SK-N-SH treated with all-trans-retinoic acid at 6 μM for 48 hours (cell line): ENCODE data around the gene UBXN2A.

Experiments
- ATAC-seq: fragments of 200-7000 bp; cut with Tn5 transposase; 3 replicates; pipeline ENCODE4 v1.9.1; 2020; ENCODE audit warnings: mild to moderate bottlenecking, moderate library complexity
- ARNTL ChIP-seq: fragments of 450-650 bp; formaldehyde crosslinking; IDR thresholded peaks from 2 replicates; pipeline ENCODE4 v1.5.0; 2020; ENCODE audit warnings: low read depth, mild to moderate bottlenecking, moderate library complexity, borderline replicate concordance
- BACH2 ChIP-seq: fragments of 250-450 bp; sonication (Bioruptor Pico); IDR thresholded peaks from 2 replicates; pipeline ENCODE4 v1.9.0; 2021; ENCODE audit warnings: mild to moderate bottlenecking, borderline replicate concordance
- CREB5 ChIP-seq: fragments of 250-450 bp; sonication (Bioruptor Pico); IDR thresholded peaks from 2 replicates; pipeline ENCODE4 v1.5.1; 2020; ENCODE audit warnings: low read depth, mild to moderate bottlenecking, moderate library complexity
- CSDC2 ChIP-seq: fragments of 250-450 bp; sonication (Bioruptor Pico); IDR thresholded peaks from 2 replicates; pipeline ENCODE4 v1.5.0; 2020; ENCODE audit warnings: mild to moderate bottlenecking, moderate library complexity
- ESRRG ChIP-seq: fragments of 250-450 bp; sonication (Bioruptor Pico); IDR thresholded peaks from 2 replicates; pipeline ENCODE4 v1.6.1; 2021; ENCODE audit warnings: mild to moderate bottlenecking
- ISL1 ChIP-seq: fragments of 250-450 bp; sonication (Bioruptor Pico); IDR thresholded peaks from 2 replicates; pipeline ENCODE4 v2.1.2; 2022; ENCODE audit warnings: mild to moderate bottlenecking, moderate library complexity
- OSR1 ChIP-seq: fragments of 250-450 bp; sonication (Bioruptor Pico); IDR thresholded peaks from 2 replicates; pipeline ENCODE4 v1.8.0; 2022; ENCODE audit warnings: moderate library complexity, mild to moderate bottlenecking, inconsistent platforms
- PATZ1 ChIP-seq: fragments of 250-450 bp; sonication (Bioruptor Pico); IDR thresholded peaks from 2 replicates; pipeline ENCODE4 v1.8.0; 2020; ENCODE audit warnings: mild to moderate bottlenecking, moderate library complexity, borderline replicate concordance
- POU6F1 ChIP-seq: fragments of 250-450 bp; sonication (Bioruptor Pico); IDR thresholded peaks from 2 replicates; pipeline ENCODE4 v1.8.0; 2021; ENCODE audit warnings: low read depth, mild to moderate bottlenecking, moderate library complexity, borderline replicate concordance
- PPARA ChIP-seq: fragments of 250-450 bp; sonication (Bioruptor Pico); IDR thresholded peaks from 2 replicates; pipeline ENCODE4 v1.5.0; 2020; ENCODE audit warnings: mild to moderate bottlenecking, borderline replicate concordance
- SNAI2 ChIP-seq: fragments of 250-450 bp; sonication (Bioruptor Pico); IDR thresholded peaks from 2 replicates; pipeline ENCODE4 v1.5.0; 2020; ENCODE audit warnings: mild to moderate bottlenecking, moderate library complexity
- TCF4 ChIP-seq: fragments of 250-450 bp; sonication (Bioruptor Pico); IDR thresholded peaks from 2 replicates; pipeline ENCODE4 v1.8.0; 2021; ENCODE audit warnings: mild to moderate bottlenecking, moderate library complexity, borderline replicate concordance
- TOX ChIP-seq: fragments of 250-450 bp; sonication (Bioruptor Pico); IDR thresholded peaks from 2 replicates; pipeline ENCODE4 v1.8.0; 2021; ENCODE audit warnings: mild to moderate bottlenecking, moderate library complexity, borderline replicate concordance
- ZC3H10 ChIP-seq: fragments of 250-450 bp; sonication (Bioruptor Pico); IDR thresholded peaks from 2 replicates; pipeline ENCODE4 v1.5.1; 2021; ENCODE audit warnings: mild to moderate bottlenecking, moderate library complexity
- ZFP3 ChIP-seq: fragments of 250-450 bp; sonication (Bioruptor Pico); IDR thresholded peaks from 2 replicates; pipeline ENCODE4 v1.5.0; 2020; ENCODE audit warnings: mild to moderate bottlenecking, moderate library complexity
- ZFP30 ChIP-seq: fragments of 450-650 bp; formaldehyde crosslinking; IDR thresholded peaks from 2 replicates; pipeline ENCODE4 v1.5.0; 2022; ENCODE audit warnings: mild to moderate bottlenecking, moderate library complexity
- ZNF565 ChIP-seq: fragments of 450-650 bp; formaldehyde crosslinking; conservative IDR thresholded peaks from 2 replicates; pipeline ENCODE4 v1.5.0; 2020; ENCODE audit warnings: low read depth, mild to moderate bottlenecking, moderate library complexity
- ZNF70 ChIP-seq: fragments of 450-650 bp; formaldehyde crosslinking; IDR thresholded peaks from 2 replicates; pipeline ENCODE4 v1.5.0; 2020; ENCODE audit warnings: mild to moderate bottlenecking, moderate library complexity
- ZNF8 ChIP-seq: fragments of 450-650 bp; formaldehyde crosslinking; IDR thresholded peaks from 2 replicates; pipeline ENCODE4 v1.5.0; 2020; ENCODE audit warnings: mild to moderate bottlenecking, moderate library complexity

The UBXN2A gene

GRCh38 chr2:24046599-24046929 is 106.3 kb downstream of the UBXN2A start (continued):
- TF ChIP-seq POU6F1 (CRISPR knock-in tag) (no peak), OSR1 (CRISPR knock-in tag) (no peak), ZNF8 (CRISPR knock-in tag) (no peak)

GRCh38 chr2:24046930-24047702 is 106.9 kb downstream of the UBXN2A start, which contains the start of gene WDCP:
Gene WDCP, minus strand, starts transcription at chr2:24047391. Its CDS starts 7,897 bp downstream, at chr2:24039494.
- TF ChIP-seq CSDC2 (CRISPR knock-in tag), result no peak
- no peak for TF ChIP-seq PATZ1
- no peak for TF ChIP-seq CREB5 (CRISPR knock-in tag)
- TF ChIP-seq OSR1 (CRISPR knock-in tag), result no peak
- no peak for TF ChIP-seq ZC3H10 (CRISPR knock-in tag)
- no peak for TF ChIP-seq SNAI2 (CRISPR knock-in tag)
- no peak for TF ChIP-seq TOX
- no peak for TF ChIP-seq ZNF70
- TF ChIP-seq ESRRG (CRISPR knock-in tag), result no peak
- no peak for TF ChIP-seq BACH2 (CRISPR knock-in tag)
- no peak for TF ChIP-seq ARNTL (CRISPR knock-in tag)
- TF ChIP-seq PPARA (CRISPR knock-in tag), result no peak
- no peak for TF ChIP-seq TCF4 (CRISPR knock-in tag)
- no peak for TF ChIP-seq ZNF565
- TF ChIP-seq ZFP30 (CRISPR knock-in tag), result no peak
- TF ChIP-seq ZFP3 (CRISPR knock-in tag), result no peak
- TF ChIP-seq, all 23 proteins: peak for 0
- peak; percentile 96 for ATAC-seq

GRCh38 chr2:24047703-24048033 is 107.4 kb downstream of the UBXN2A start:
- peak; percentile 2 for ATAC-seq
- TF ChIP-seq POU6F1 (CRISPR knock-in tag) (no peak), BACH2 (CRISPR knock-in tag) (no peak), CREB5 (CRISPR knock-in tag) (no peak), ZNF565 (no peak), ZC3H10 (CRISPR knock-in tag) (no peak), PPARA (CRISPR knock-in tag) (no peak), OSR1 (CRISPR knock-in tag) (no peak), ISL1 (CRISPR knock-in tag) (no peak), ZNF70 (no peak), ESRRG (CRISPR knock-in tag) (no peak), SNAI2 (CRISPR knock-in tag) (no peak), ZFP30 (CRISPR knock-in tag) (no peak)
- TF ChIP-seq, all 23 proteins: peak for 0
